GM12878 (cell line): Measurements from ENCODE around the gene PTK6. TPM values are rescaled to one million over a fixed set of nuclear protein-coding genes. Genes with fewer than 3 reads are reported as not detected.
A peak's percentile ranks its signal among the peaks of the same experiment; 100 is the strongest.

Experiments used
- BHLHE40 ChIP-seq, 2 experiments: fragments of 450-650 bp in 1 of 2; IDR thresholded peaks; 2 replicates each; pipeline ENCODE4 v1.6.1; 2011 to 2017; ENCODE audit warnings: low read depth in 2 of 2, borderline replicate concordance in 1 of 2, improper control_type of control experiment in 1 of 2, low read length in 1 of 2, mild to moderate bottlenecking in 1 of 2
- CHD2 ChIP-seq: IDR thresholded peaks from 2 replicates; pipeline ENCODE4 v1.6.1; 2011; ENCODE audit warnings: low read depth, low read length, improper control_type of control experiment, borderline replicate concordance
- HDAC2 ChIP-seq: fragments of 200-600 bp; sonication (generic); IDR thresholded peaks from 2 replicates; pipeline ENCODE4 v1.6.1; 2017
- HDGF ChIP-seq: fragments of 450-650 bp; IDR thresholded peaks from 2 replicates; pipeline ENCODE4 v1.6.1; 2016; ENCODE audit warnings: antibody characterized with exemption
- JUNB ChIP-seq: IDR thresholded peaks from 2 replicates; pipeline ENCODE4 v1.6.1; 2016; ENCODE audit warnings: antibody characterized with exemption, mild to moderate bottlenecking
- LARP7 ChIP-seq: fragments of 450-650 bp; IDR thresholded peaks from 2 replicates; pipeline ENCODE4 v1.6.1; 2017; ENCODE audit warnings: mild to moderate bottlenecking
- NFXL1 ChIP-seq: fragments of 450-650 bp; IDR thresholded peaks from 2 replicates; pipeline ENCODE4 v1.6.1; 2017; ENCODE audit warnings: antibody characterized with exemption, mild to moderate bottlenecking, borderline replicate concordance
- RUNX3 ChIP-seq: IDR thresholded peaks from 2 replicates; pipeline ENCODE4 v1.6.1; 2012; ENCODE audit warnings: low read length, inconsistent platforms
- SREBF2 ChIP-seq: IDR thresholded peaks from 2 replicates; pipeline ENCODE4 v1.6.1; 2012; ENCODE audit warnings: mild to moderate bottlenecking, low read length
- SUPT20H ChIP-seq: IDR thresholded peaks from 2 replicates; pipeline ENCODE4 v1.6.1; 2011; ENCODE audit warnings: low read depth, mild to moderate bottlenecking, low read length, moderate library complexity, borderline replicate concordance; ENCODE audit not compliant: control insufficient read depth
- WRNIP1 ChIP-seq: IDR thresholded peaks from 2 replicates; pipeline ENCODE4 v1.6.1; 2011; ENCODE audit warnings: low read depth, low read length, improper control_type of control experiment, borderline replicate concordance
- ZBED1 ChIP-seq: IDR thresholded peaks from 2 replicates; pipeline ENCODE4 v1.6.1; 2016; ENCODE audit warnings: borderline replicate concordance
- ZNF207 ChIP-seq: fragments of 450-650 bp; IDR thresholded peaks from 2 replicates; pipeline ENCODE4 v1.6.1; 2014; ENCODE audit warnings: antibody characterized with exemption, mild to moderate bottlenecking, borderline replicate concordance
- ZNF274 ChIP-seq: IDR thresholded peaks from one replicate; pipeline ENCODE4 v1.8.0; 2011; ENCODE audit not compliant: insufficient read length, insufficient read depth
- polyA plus RNA-seq, 11 experiments: library from polyadenylated mRNA; depleted of rRNA in 4 of 11; unstranded in 6 of 11; stranded (reverse) in 5 of 11; fragments of >200 nt; fragmentation: Nextera tagmentation in 4 of 11; fragmentation: Illumina TruSeq in 1 of 11; extraction: Ambion mirVana in 4 of 11; extraction: Trizol in 1 of 11; gene quantifications; 1 replicate in 1 of 11; 2 replicates in 10 of 11; pipeline versions ENCODE4 v1.2.1 to v1.2.3, GENCODE V29; 2011 to 2016; ENCODE audit warnings: inconsistent platforms in 2 of 11, missing spikeins in 2 of 11, low read depth in 1 of 11
- total RNA-seq, 4 experiments: library from RNA; depleted of rRNA in 3 of 4; stranded (reverse); fragments of >200 nt in 3 of 4; fragmentation: Illumina TruSeq in 1 of 4; extraction: Trizol in 1 of 4; gene quantifications; 2 replicates each; pipeline versions ENCODE4 v1.2.1 to v1.2.3, GENCODE V29; 2013 to 2021
- TF ChIP-seq, protein P1 (sequence below): fragments of 450-650 bp; IDR thresholded peaks from 2 replicates; pipeline ENCODE4 v1.6.1; 2017; ENCODE audit warnings: mild to moderate bottlenecking
- TF ChIP-seq, protein P2 (sequence below): fragments of 450-650 bp; IDR thresholded peaks from 2 replicates; pipeline ENCODE4 v1.6.1; 2017; ENCODE audit warnings: low read depth, mild to moderate bottlenecking, moderate library complexity

Gene PTK6
- total and polyA plus RNA-seq, 10 of the 15 experiments (the other 5 are each of a cell fraction or from before 2014, with no cell fraction given): 0.02 to 0.21 (median 0.09) TPM; not detected in 3

DNA sequence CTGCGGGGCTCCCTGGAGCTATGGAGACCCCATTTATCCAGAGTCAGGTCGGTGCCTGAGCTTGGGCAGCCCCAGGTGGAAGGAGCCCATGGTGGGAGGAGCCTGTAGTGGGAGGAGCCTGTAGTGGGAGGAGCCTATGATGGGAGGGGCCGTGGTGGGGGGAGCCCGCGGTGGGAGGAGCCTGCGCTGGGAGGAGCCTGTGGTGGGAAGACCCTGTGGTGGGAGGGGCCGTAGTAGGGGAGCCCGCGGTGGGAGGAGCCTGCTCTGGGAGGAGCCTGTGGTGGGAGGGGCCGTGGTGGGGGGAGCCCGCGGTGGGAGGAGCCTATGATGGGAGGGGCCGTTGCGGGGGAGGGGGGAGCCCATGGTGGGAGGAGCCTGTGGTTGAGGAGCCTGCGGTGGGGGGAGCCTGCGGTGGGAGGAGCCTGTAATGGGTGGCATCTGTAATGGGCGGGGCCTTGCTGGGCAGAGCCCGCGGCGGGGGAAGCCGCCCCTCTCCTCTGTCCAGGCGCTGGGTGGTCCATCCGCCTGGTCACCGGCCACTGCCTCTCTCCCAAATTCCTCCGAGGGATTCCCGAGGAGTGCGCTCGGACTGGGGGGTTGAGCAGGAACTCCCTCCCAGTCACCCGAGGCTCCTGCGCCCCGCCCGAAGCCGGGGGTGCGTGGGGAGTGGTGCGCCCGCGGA lies 16.2 kb upstream of the PTK6 start (continued):
- TF ChIP-seq, protein P1, sequence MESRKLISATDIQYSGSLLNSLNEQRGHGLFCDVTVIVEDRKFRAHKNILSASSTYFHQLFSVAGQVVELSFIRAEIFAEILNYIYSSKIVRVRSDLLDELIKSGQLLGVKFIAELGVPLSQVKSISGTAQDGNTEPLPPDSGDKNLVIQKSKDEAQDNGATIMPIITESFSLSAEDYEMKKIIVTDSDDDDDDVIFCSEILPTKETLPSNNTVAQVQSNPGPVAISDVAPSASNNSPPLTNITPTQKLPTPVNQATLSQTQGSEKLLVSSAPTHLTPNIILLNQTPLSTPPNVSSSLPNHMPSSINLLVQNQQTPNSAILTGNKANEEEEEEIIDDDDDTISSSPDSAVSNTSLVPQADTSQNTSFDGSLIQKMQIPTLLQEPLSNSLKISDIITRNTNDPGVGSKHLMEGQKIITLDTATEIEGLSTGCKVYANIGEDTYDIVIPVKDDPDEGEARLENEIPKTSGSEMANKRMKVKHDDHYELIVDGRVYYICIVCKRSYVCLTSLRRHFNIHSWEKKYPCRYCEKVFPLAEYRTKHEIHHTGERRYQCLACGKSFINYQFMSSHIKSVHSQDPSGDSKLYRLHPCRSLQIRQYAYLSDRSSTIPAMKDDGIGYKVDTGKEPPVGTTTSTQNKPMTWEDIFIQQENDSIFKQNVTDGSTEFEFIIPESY: no peak
- TF ChIP-seq ZBED1: no peak
- no peak for TF ChIP-seq NFXL1
- TF ChIP-seq LARP7: peak; percentile 80
- TF ChIP-seq SREBF2: no peak
- no peak for TF ChIP-seq ZNF274
- TF ChIP-seq CHD2: 0 out of 2 replicates have a peak, but pooled peaks have one; percentile 5
- no peak for TF ChIP-seq HDAC2
- TF ChIP-seq BHLHE40 (IDR thresholded peaks at IDR 0.05; ENCODE audit: borderline replicate concordance in 1 of 2, low read depth in 2 of 2, low read length in 1 of 2): peak; percentile 8 to 50; a peak in 2 of 4 replicates
- peak; percentile 95 for TF ChIP-seq HDGF
- TF ChIP-seq ZNF207: 0 out of 2 replicates have a peak, but pooled peaks have one; percentile 77
- no peak for TF ChIP-seq JUNB
- no peak for TF ChIP-seq WRNIP1
- TF ChIP-seq RUNX3: peak; percentile 78
- no peak for TF ChIP-seq SUPT20H
- TF ChIP-seq, protein P2, sequence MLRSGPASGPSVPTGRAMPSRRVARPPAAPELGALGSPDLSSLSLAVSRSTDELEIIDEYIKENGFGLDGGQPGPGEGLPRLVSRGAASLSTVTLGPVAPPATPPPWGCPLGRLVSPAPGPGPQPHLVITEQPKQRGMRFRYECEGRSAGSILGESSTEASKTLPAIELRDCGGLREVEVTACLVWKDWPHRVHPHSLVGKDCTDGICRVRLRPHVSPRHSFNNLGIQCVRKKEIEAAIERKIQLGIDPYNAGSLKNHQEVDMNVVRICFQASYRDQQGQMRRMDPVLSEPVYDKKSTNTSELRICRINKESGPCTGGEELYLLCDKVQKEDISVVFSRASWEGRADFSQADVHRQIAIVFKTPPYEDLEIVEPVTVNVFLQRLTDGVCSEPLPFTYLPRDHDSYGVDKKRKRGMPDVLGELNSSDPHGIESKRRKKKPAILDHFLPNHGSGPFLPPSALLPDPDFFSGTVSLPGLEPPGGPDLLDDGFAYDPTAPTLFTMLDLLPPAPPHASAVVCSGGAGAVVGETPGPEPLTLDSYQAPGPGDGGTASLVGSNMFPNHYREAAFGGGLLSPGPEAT: peak; percentile 15; the same call in 1 of the 2 replicates
